Urothelium cell line (cell line): ENCODE results near the gene RBM12.
"Not testable (repeated sequence)": the region's sequence is repeated elsewhere in the genome, so short reads cannot be mapped to it uniquely, and the experiment has no call there.

Source experiments
- DNase-seq: peaks from one replicate; pipeline ENCODE4 v3.0.0; 2011; ENCODE audit warnings: low spot score, mixed read lengths
- FAIRE-seq: peaks from 2 replicates; lab custom pipeline; 2011; peaks lifted over from hg19 to GRCh38; lab: Jason Lieb, UNC

RBM12 gene, protein sequence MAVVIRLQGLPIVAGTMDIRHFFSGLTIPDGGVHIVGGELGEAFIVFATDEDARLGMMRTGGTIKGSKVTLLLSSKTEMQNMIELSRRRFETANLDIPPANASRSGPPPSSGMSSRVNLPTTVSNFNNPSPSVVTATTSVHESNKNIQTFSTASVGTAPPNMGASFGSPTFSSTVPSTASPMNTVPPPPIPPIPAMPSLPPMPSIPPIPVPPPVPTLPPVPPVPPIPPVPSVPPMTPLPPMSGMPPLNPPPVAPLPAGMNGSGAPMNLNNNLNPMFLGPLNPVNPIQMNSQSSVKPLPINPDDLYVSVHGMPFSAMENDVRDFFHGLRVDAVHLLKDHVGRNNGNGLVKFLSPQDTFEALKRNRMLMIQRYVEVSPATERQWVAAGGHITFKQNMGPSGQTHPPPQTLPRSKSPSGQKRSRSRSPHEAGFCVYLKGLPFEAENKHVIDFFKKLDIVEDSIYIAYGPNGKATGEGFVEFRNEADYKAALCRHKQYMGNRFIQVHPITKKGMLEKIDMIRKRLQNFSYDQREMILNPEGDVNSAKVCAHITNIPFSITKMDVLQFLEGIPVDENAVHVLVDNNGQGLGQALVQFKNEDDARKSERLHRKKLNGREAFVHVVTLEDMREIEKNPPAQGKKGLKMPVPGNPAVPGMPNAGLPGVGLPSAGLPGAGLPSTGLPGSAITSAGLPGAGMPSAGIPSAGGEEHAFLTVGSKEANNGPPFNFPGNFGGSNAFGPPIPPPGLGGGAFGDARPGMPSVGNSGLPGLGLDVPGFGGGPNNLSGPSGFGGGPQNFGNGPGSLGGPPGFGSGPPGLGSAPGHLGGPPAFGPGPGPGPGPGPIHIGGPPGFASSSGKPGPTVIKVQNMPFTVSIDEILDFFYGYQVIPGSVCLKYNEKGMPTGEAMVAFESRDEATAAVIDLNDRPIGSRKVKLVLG

DNA sequence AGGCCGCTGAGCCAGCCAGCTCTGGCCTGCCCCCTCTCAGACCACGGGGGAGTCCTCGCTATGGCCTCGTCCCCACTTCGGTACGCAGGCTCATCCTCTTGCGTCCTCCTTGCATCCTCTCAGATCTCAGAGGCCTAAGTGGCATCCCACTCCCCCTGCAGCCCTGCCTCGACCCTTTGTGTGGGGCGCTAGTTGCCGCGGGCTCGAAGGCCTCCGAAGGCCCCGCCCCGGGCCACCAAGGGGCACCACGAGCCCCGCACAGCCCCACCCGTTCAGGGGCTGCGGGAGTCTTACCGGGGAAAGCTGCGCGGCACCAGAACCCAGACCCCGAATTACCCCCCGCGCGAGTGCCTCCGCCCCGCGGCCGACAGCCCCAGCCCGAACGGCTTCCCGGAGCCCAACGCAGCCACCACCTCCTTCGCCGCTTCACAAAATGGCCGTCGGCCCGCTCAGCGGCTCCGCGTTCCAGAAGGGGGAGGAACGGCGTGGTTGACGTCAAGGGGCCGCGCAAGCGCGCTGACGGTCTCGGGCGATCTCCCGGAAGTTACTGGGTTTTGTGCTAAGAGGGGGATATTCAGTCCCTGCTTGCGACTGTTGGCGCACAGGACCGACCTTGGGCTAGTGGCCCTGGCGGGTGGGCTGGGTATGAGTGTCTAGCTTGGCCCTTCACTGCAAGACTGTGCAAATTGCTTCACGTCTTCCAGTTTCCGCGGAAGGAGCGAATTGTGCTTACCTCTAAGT, at the start of gene RBM12, which contains the start of gene CPNE1:
RBM12 (minus strand) TSS at position 435 of the 741 bp plus-strand sequence. CDS start 9,578 bp downstream, outside the sequence.
CPNE1 (minus strand) TSS at position 435 of the 741 bp plus-strand sequence. CDS start 31,977 bp downstream, outside the sequence.
- FAIRE-seq: peak; percentile 35
- peak; percentile 99 for DNase-seq

DNA sequence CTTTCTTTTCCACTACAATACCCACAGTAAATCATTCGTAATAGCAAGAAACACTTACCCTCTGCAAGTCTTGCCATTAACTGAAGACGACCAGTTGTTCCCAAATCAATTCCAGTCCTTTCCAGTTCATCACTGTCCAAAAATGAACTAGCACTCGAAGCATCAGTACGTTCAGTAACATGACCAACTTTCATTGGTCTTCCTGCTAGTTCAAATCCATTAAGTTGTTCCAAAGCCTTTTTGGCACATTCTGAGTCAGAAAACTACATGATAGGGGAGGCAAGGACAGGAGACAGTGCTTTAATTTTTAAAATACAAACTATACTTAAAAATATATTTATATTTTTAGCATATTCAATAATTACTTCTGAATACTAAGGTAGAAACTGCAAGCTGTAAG, 49.4 kb upstream of the RBM12 start:
- DNase-seq (no peak), FAIRE-seq (no peak)

DNA sequence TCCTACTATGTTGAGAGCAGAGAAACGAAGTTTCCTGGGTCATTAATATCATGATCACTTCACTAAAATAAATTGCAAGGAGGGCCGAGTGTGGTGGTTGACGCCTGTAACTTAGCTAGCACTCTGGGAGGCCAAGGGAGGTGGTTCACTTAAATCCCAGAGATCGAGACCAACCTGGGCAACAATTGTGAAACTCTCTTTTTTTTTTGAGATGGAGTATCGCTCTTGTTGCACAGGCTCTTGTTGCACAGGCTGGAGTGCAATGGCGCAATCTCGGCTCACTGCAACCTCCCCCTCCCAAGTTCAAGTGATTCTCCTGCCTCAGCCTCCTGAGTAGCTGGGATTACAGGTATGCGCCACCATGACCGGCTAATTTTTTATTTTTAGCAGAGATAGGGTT, 48.4 kb upstream of the RBM12 start:
- FAIRE-seq, DNase-seq: not testable (repeated sequence)

DNA sequence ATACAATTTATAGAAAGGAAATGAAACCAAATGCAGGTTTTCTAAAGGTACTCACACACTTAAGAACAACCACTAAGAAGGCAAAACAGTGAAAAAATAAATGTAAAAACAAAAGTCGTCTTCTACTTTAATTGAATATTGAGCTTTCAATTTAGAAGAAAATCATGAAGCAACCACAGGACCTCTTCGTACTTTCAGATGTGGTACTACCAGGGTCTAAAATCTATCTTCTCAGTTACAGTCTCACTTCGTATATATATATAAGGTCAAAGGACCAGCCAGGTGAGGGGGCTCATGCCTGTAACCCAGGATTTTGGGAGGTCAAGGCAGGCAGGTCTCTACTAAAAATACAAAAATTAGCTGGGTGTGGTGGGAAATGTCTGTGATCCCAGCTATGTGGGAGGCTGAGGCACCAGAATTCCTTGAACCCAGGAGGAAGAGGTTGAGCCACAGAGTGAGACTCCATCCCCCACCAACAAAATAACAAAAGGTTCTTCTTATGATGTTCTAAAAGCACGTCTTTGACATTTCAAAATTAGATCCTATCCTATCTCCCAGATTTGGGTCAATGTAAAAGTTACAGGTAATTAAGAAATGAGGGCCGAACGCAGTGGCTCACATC, 47.0 kb upstream of the RBM12 start:
- DNase-seq (no peak), FAIRE-seq (no peak)

DNA sequence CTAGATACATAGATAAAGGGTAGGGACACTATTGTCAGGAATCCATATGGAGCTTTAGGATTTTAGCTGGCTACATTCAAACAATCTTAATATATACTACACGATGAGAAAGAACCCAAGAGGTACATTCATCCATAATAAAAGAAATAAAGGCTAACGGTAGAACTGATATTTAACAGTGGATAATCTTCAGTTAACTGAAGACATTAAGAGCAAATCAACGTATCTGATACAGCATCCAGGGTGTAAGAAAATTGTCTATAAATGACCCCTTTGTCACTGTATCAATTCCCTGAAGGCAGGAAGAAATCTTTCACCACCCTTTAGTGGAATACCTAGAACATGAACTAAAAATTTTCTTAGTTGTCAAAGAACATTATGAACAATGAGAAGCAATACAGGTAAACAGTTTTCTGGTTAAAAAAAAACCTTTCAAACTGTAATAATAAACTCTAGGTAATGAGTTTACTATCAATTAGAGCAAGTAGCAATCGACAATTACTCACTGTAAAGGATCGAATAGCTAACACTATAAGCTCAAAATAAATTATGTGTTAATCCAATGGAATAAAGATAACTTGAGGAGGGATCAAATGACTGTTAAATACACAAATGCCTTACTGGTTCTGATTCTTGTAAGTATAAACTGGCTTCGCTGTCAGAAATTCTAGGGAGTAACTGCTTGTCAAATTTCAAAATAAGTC, 46.3 kb upstream of the RBM12 start:
- no peak for FAIRE-seq
- DNase-seq: no peak

DNA sequence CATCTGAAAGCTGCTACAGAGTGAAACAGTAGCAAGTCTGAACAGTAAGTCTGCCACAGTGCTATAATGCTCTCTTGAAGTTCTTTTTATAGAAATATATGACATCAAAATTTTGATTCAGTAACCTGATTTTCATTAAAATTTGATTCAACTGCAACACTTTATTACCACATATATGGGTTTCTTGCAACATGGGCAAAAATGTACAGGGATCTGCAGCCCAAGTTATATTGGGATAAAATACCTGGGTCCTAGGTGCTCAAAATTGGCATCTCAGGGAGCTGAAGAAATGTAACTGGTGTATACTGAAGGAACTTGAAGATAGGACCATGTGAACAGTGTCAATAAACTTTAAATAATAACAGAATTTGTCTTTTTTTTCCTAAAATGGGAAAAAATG, 45.3 kb upstream of the RBM12 start:
- no peak for FAIRE-seq
- no peak for DNase-seq

DNA sequence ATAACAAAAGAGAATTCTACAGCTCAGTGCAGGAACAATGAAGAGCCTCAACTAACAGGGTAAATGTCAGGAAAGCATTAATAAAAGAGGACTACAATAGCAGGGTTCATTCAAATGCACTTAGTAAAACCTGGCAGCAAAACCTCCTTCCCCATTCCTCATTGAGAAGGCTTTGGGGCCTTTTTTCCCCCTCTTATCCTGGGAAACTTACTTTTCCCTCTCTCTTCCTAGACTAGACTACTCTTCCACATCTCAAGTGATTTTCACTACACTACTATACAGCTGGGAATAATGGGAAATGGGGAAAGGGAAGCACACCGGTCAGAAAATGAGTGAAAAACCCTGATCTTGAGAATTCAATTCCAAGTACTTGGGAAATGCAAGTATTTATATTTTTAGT, 44.6 kb upstream of the RBM12 start:
- no peak for FAIRE-seq

DNA sequence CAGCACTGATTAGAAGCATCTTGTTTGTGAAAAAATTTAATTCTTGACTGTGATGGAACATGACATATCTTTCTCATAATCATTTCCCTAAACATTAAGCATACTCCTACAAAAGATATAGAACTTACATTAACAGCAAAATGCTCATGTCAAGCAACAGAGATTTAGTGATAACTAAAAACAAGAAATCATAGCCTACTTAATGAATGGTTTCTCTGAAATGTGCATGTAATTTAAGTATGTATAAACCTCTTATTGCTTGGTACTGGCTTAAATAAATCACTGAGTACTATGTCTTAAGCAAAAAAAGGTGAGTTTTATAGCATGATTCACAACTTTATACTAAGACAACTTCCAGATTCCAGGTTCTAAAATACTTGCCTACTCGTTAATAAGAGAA, 43.8 kb upstream of the RBM12 start:
- DNase-seq (no peak), FAIRE-seq (no peak)

More for the DNA sequence above, 44.6 kb upstream of the RBM12 start:
- DNase-seq: no peak

DNA sequence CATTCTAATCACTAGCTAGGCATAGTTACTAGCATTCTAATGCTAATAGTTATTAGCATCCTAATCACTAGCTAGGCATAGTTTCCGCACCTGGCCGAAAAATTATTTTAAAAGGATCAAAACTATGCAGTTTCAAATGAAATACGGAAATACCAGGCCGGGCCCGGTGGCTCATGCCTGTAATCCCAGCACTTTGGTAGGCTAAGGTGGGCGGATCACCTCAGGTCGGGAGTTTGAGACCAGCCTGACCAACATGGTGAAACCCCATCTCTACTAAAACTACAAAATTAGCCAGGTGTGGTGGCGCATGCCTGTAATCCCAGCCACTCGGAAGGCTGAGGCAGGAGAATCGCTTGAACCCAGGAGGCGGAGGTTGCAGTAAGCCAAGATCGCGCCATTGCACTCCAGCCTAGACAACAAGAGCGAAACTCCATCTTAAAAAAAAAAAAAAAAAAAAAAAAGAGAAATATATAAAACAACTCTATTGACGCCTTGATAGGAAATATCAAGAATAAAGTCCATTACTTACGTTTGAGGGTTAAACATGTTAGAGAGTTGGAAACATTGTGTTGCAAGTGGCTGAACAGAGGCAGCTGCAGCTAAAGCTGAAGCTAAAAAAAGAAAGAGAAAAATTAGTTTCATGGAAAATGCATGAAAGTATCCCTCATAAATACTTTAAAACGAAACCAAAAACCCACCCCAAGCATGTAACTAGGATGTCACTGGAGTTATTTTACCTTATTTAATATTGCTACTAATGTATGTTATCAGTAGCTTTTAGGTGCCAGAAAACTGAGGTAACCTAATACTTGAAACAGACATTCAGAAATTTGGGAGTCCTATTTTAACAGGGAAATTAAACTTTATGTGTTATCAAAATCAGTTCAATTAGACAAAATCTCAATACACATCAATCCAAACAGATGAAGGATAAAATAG, 42.2 kb upstream of the RBM12 start:
- not testable (repeated sequence) for DNase-seq, FAIRE-seq

DNA sequence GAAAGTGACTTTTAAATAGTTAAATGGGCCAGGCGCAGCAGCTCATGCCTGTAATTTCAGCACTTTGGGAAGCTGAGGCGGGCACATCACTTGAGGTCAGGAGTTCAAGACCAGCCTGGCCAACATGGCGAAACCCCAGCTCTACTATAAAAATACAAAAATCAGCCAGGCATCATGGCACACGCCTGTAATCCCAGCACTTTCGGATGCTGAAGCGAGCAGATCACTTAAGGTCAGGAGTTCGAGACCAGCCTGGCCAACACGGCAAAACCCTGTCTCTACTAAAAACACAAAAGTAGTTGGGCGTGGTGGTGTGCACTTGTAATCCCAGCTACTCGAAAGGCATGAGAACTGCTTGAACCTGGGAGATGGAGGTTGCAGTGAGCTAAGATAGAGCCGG, 41.2 kb upstream of the RBM12 start:
- DNase-seq, FAIRE-seq: not testable (repeated sequence)

DNA sequence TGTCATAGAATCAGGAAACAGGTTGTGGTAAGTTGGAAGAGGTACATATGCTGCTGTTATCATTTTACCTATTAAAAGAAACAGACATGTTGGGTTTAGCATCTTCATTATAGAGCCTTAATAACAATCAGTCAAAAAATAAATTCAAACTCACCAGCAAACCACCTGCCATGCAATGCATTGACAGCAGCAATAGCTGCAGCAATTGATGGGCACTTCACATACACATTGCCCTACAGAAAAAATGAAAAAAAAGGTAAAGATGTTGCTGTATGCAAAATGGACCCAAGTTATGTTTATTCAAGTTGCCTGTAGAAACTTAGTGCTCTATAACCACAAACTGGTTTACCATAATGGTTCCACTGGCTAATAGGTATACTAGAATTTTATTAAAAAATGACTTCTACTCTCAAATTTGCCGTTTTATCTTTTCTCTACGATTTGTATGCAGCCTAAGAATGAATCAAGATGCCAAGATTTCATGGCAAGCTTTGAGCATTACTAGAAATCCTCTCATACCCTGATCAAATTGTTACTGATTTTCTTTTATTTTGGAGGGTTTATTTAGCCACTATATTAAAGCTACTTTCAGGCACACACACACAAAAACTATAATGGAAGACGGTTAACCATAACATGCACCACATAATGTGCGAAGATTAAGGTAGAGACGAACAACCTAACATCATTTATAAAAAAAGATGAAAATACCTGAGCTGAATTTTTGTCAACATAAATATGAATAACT, 40.0 kb upstream of the RBM12 start:
- FAIRE-seq: no peak

DNA sequence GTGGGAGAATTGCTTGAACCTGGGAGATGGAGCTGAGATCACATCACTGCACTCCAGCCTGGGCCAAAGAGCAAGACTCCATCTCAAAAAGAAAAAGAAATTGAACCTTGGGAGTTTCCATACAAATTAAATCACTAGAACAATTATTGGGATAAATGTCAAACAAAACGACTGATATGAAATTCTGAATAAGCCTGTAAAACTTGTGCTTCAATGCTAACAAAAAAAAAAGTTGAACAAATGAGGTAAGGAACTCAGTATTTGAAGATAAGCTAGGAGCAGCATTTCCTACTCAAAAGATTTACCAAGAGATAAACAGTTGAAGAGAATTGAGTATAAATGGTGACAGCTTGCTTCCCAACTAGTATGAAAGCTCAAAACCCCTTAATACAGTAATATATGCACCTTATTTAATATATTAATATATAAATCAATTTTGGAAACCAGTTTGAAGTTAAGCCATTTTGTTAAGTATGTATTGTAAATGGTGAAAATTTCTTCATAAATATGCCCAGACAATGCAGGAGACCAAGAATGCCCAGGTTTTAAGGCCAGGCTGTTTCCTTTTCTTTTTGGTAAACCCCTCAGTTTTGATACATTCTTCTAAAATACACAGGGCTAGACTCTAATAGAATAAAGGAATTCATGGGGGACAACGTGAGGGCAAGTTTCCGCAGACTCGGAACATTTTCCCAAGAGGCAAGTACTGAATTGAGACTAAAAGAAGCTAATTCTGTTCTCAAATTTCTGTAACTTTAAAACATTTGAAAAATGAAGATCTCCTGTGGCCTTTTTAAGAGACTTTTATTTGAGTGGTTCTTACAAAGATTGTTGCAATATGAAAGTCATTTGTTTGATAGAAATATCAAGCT, 38.4 kb upstream of the RBM12 start:
- no peak for FAIRE-seq
- DNase-seq: no peak

More for the DNA sequence above, 40.0 kb upstream of the RBM12 start:
- DNase-seq: no peak

DNA sequence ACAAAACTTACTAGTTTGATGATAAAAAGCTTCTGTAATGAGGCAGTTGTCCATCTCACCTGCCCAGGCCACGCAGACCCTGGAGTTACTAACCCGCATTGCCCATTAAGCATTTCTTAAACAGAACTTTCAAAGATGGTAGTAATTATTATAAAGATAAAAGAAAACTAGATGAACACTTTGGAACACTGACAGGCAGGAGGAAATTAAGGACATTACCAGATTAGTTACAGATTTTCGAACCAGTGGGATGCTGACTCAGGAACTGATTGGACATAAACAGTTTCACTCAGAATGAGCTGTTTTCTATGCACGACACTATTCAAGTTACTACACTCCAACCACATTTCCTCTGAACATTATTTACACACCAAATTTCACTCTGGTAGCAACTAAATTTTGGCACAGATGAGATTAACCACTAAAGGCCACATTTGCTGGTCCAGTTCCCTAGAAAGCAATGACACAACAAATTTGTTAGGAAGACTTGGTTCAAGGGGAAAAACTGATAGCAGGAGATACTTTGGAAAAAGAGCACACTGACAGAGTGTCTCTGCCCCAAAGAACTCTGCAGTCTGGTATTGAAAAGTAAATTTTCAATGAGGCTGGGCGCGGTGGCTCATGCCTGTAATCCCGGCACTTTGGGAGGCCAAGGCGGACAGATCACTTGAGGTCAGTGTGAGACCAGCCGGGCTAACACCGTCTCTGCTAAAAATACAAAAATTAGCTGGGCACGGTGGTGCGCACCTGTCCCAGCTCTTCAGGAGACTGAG, 37.5 kb upstream of the RBM12 start:
- no peak for DNase-seq
- no peak for FAIRE-seq

DNA sequence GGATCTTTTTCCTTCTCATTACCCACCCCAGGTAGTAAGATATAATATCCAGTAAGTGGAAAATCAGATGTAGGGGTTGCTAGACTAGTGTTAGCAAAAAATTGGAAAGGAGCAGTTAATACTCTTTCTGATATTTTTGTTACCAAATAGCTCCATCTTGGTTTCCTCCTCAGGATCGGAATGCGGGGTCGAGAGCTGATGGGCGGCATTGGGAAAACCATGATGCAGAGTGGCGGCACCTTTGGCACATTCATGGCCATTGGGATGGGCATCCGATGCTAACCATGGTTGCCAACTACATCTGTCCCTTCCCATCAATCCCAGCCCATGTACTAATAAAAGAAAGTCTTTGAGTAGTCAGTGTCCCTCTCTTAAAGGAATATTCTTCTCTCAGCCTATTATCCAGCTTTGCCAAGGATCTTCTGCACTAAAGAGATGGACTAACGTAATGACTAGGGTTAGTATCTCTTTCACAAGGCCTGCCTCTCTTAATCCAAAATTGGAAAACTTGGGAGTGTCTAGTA, 36.0 kb upstream of the RBM12 start:
- FAIRE-seq (no peak), DNase-seq (no peak)

DNA sequence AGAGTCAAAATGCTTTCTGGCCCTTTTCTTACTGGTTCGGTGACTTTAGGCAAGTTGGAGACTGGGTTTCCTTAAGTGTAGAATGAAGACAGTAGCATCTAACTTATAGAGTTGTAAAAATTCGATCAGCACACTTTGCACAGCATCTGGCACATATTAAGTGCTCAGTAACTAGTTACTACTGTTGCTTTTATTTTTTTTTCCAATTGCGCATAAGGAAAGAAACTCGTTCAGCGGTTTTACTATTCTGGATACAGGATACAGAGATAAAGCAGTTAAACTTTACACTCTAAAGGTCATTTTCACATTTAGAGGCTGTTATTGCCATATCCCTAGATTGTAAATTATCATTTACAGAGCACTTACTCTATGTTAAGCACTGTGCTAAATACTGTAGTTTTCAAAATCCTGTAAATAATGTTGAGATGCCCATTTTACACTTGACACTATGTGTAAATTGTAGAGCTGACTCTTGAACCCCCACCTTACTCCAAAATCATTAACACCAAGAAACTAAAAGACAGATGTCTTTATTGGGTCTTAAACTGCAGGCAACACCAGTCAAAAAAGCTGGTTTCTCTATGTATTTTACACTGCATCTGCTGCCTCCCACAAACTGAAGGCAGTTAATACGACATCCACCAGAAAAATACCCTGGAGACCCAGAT, 35.4 kb upstream of the RBM12 start:
- DNase-seq: no peak
- FAIRE-seq: no peak
